A673 (cell line): ENCODE results near the gene ADD3. TPM values are rescaled to one million over a fixed set of nuclear protein-coding genes. Genes with fewer than 3 reads are reported as not detected.

Source experiments
- BruUV-seq: library from RNA; stranded (reverse); fragments of 400-500 nt; replicated peaks from 2 replicates; lab custom pipeline; 2021; lab: Mats Ljungman, UMichigan
- CTCF ChIA-PET: fragments of 300-600 bp; sonication (Branson Sonifier 250); formaldehyde crosslinking; loops from one replicate; lab custom pipeline; 2022; ENCODE audit warnings: antibody characterized with exemption; lab: Charles Lee
- POLR2A ChIA-PET: fragments of 300-600 bp; sonication (Branson Sonifier 250); formaldehyde crosslinking; loops from one replicate; lab custom pipeline; 2022; ENCODE audit warnings: antibody characterized with exemption; ENCODE audit not compliant: low non-redundant PET; lab: Charles Lee
- DNase-seq: peaks from one replicate; pipeline ENCODE4 v3.0.0-alpha.2; 2015; ENCODE audit warnings: low spot score
- H3K27ac ChIP-seq: fragments of 200-600 bp; sonication (generic); 2 replicates; pipeline ENCODE4 v1.5.1; 2016; ENCODE audit warnings: mixed run types, low read depth, mild to moderate bottlenecking, mixed read lengths, antibody characterized with exemption, low read length; ENCODE audit not compliant: poor library complexity, severe bottlenecking
- H3K27me3 ChIP-seq: fragments of 200-600 bp; sonication (generic); replicated peaks from 2 replicates; pipeline ENCODE4 v1.6.1; 2017; ENCODE audit warnings: mixed run types, low read depth, mild to moderate bottlenecking, mixed read lengths, antibody characterized with exemption, low read length; ENCODE audit not compliant: insufficient read depth, poor library complexity
- H3K36me3 ChIP-seq: fragments of 200-600 bp; sonication (generic); 2 replicates; pipeline ENCODE4 v1.6.1; 2016; ENCODE audit warnings: mixed run types, mild to moderate bottlenecking, mixed read lengths, antibody characterized with exemption, low read length; ENCODE audit not compliant: insufficient read depth, poor library complexity, severe bottlenecking
- H3K4me1 ChIP-seq: fragments of 200-600 bp; sonication (generic); 2 replicates; pipeline ENCODE4 v1.6.1; 2017; ENCODE audit warnings: mixed run types, mild to moderate bottlenecking, mixed read lengths, antibody characterized with exemption, low read length; ENCODE audit not compliant: insufficient read depth, poor library complexity, severe bottlenecking
- H3K4me3 ChIP-seq: fragments of 200-600 bp; sonication (generic); 2 replicates; pipeline ENCODE4 v1.5.1; 2016; ENCODE audit warnings: low read depth, mixed run types, mild to moderate bottlenecking, mixed read lengths, low read length; ENCODE audit not compliant: poor library complexity, severe bottlenecking
- H3K9me3 ChIP-seq: fragments of 200-600 bp; sonication (generic); 2 replicates; pipeline ENCODE4 v1.6.1; 2016; ENCODE audit warnings: mixed run types, low read depth, mild to moderate bottlenecking, mixed read lengths, antibody characterized with exemption, low read length; ENCODE audit not compliant: poor library complexity, severe bottlenecking
- EZH2 ChIP-seq: fragments of 200-600 bp; sonication (generic); IDR thresholded peaks from 2 replicates; pipeline ENCODE4 v1.6.1; 2017; ENCODE audit warnings: borderline replicate concordance, low read depth, mild to moderate bottlenecking, mixed read lengths, antibody characterized with exemption, low read length; ENCODE audit not compliant: poor library complexity, severe bottlenecking
- intact Hi-C: fragments of 100-400 bp; cut with micrococcal nuclease; formaldehyde crosslinking; loops from one replicate; pipeline ENCODE4 v1.10.0; 2022; ENCODE audit not compliant: unreplicated experiment
- total RNA-seq: library from RNA; stranded (reverse); gene quantifications from 2 replicates; pipeline ENCODE4 v1.2.3, GENCODE V29; 2021
- TF ChIP-seq, protein P1 (sequence below): fragments of 300-800, 200-600 bp; sonication (generic); conservative IDR thresholded peaks from 2 replicates; pipeline ENCODE4 v1.5.1; 2017; ENCODE audit warnings: low read depth, mild to moderate bottlenecking, antibody characterized with exemption, low read length, moderate library complexity, mixed read lengths

Gene ADD3
- total RNA-seq, 1 experiment from 2014 or later = 82.9 TPM

DNA sequence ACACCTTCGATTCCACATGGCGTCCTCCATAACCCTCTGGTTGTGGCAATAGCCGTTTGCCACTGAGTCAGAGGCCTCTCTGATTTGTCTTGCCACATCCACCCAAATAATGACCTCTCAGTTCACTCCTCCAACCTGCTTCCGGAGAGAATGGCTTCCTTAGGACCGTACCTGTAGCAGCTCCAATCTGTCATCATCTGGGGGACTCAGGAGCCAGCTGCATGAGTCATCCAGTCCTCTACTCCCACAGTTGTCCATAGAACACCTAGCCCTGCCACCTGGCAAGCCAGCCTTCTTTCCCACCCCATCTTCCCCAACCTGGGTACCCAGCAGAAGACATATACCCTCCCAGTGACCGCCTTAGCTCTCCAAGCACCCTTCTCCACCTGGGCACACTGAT, 135.2 kb downstream of the ADD3 start:
- H3K9me3 ChIP-seq = no peaks in the 10 kb centered on the region
- H3K36me3 ChIP-seq = no peaks in the 10 kb centered on the region
- no peaks in the 10 kb centered on the region for H3K27me3 ChIP-seq
- no peaks in the 10 kb centered on the region for H3K4me1 ChIP-seq
- TF ChIP-seq, protein P1, sequence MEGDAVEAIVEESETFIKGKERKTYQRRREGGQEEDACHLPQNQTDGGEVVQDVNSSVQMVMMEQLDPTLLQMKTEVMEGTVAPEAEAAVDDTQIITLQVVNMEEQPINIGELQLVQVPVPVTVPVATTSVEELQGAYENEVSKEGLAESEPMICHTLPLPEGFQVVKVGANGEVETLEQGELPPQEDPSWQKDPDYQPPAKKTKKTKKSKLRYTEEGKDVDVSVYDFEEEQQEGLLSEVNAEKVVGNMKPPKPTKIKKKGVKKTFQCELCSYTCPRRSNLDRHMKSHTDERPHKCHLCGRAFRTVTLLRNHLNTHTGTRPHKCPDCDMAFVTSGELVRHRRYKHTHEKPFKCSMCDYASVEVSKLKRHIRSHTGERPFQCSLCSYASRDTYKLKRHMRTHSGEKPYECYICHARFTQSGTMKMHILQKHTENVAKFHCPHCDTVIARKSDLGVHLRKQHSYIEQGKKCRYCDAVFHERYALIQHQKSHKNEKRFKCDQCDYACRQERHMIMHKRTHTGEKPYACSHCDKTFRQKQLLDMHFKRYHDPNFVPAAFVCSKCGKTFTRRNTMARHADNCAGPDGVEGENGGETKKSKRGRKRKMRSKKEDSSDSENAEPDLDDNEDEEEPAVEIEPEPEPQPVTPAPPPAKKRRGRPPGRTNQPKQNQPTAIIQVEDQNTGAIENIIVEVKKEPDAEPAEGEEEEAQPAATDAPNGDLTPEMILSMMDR = no peak
- TF ChIP-seq EZH2 = no peak
- ChIA-PET POLR2A (no interaction called here), CTCF (no interaction called here)
- no peak overlapping the region for H3K4me3 ChIP-seq
- no TSS peak for BruUV-seq
- H3K27ac ChIP-seq = no peak overlapping the region
- DNase-seq = no peak
- intact Hi-C loops = no loop called here

DNA sequence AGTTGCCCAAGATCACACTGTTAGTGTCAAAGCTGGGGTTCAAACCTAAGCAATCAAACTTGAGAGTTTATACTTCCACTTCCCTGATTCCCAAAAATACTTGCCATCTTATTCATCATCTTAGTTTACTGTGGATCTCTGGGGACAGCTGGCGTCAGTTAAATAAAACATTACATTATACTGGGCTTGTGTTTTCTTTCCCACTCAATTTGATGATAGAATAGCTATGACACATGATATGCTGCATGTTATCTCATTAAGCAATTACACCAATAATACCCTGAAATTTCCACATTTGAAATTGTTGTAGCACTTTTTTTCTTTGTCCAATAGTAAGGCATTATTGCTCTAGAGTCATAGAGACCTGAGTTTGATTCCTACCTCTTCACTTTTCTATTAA, 136.7 kb downstream of the ADD3 start:
- intact Hi-C loops = no loop called here
- no TSS peak for BruUV-seq
- ChIA-PET CTCF (no interaction called here), POLR2A (no interaction called here)
- Histone ChIP-seq H3K4me1 (no peaks in the 10 kb centered on the region), H3K27ac (no peak overlapping the region), H3K9me3 (no peaks in the 10 kb centered on the region), H3K27me3 (no peaks in the 10 kb centered on the region), H3K36me3 (no peaks in the 10 kb centered on the region), H3K4me3 (no peak overlapping the region)
- TF ChIP-seq, protein P1 = no peak
- TF ChIP-seq EZH2 = no peak
- no peak for DNase-seq

DNA sequence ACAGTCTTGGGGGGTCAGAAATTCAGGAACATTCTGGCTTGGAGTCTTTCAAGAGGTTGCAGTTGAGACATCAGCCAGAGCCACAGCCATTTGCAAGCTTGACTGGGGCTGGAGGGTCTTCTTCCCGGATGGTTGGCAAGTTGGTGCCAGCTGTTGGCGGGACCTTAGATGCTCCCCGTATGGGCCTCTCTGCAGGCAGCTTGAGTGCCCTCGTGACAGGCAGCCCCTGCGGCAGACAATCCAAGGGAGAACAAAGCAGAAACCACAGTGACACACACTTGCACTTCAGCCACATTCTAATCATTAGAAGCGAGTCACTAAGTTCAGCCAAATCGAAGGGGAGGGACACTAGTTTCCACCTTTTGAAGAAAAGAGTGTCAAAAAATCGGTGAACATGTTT, 140.2 kb downstream of the ADD3 start:
- ChIA-PET POLR2A (no interaction called here), CTCF (interaction anchor here (0.6 kb wide), 1 partner anchor 125 kb away, joined by 3 read pairs; no protein-coding TSS in a partner anchor)
- DNase-seq = no peak
- H3K9me3 ChIP-seq = no peaks in the 10 kb centered on the region
- intact Hi-C loops = no loop called here
- H3K27me3 ChIP-seq = no peaks in the 10 kb centered on the region
- no peaks in the 10 kb centered on the region for H3K36me3 ChIP-seq
- no peaks in the 10 kb centered on the region for H3K4me1 ChIP-seq
- TF ChIP-seq, protein P1 = no peak
- TF ChIP-seq EZH2 = no peak
- no peak overlapping the region for H3K4me3 ChIP-seq
- no TSS peak for BruUV-seq
- no peak overlapping the region for H3K27ac ChIP-seq
